Mesothelial cell of epicardium (in vitro differentiated cells): ENCODE results near the gene FRK. TPM values are rescaled to one million over a fixed set of nuclear protein-coding genes. Genes with fewer than 3 reads are reported as not detected.
A peak's percentile ranks its signal among the peaks of the same experiment; 100 is the strongest.

ENCODE experiments used
- DNase-seq, 2 experiments: peaks; one replicate each; pipeline ENCODE4 v3.0.0; 2021; ENCODE audit warnings: low spot score in 2 of 2; ENCODE audit not compliant: unreplicated experiment in 2 of 2
- H3K27ac Mint-ChIP-seq: 2 replicates; pipeline ENCODE4 v1.8.0; 2021; ENCODE audit warnings: mixed read lengths
- H3K27me3 Mint-ChIP-seq: 2 replicates; pipeline ENCODE4 v1.8.0; 2021; ENCODE audit warnings: low read depth, mixed read lengths
- H3K36me3 Mint-ChIP-seq: 2 replicates; pipeline ENCODE4 v1.8.0; 2021; ENCODE audit warnings: mixed read lengths
- H3K4me1 Mint-ChIP-seq: 2 replicates; pipeline ENCODE4 v1.8.0; 2021; ENCODE audit warnings: mixed read lengths
- H3K4me3 Mint-ChIP-seq: 2 replicates; pipeline ENCODE4 v1.8.0; 2021; ENCODE audit warnings: mild to moderate bottlenecking, moderate library complexity, mixed read lengths
- H3K9me3 Mint-ChIP-seq: 2 replicates; pipeline ENCODE4 v1.8.0; 2021; ENCODE audit warnings: mixed read lengths
- CTCF ChIP-seq: fragments of 200-600 bp; sonication (generic); IDR thresholded peaks from one replicate; pipeline ENCODE4 v1.5.0; 2021; ENCODE audit warnings: antibody characterized with exemption; ENCODE audit not compliant: unreplicated experiment
- total RNA-seq: library from RNA; stranded (reverse); gene quantifications from 3 replicates; pipeline ENCODE4 v1.2.1, GENCODE V29; 2021

Gene FRK
- total RNA-seq, 1 donor from 2014 or later, result 5.1 TPM

- H3K27ac Mint-ChIP-seq, result no peak overlapping the region
- H3K36me3 Mint-ChIP-seq, result no peaks in the 10 kb centered on the region
- H3K4me3 Mint-ChIP-seq, result no peak overlapping the region
- H3K27me3 Mint-ChIP-seq, result peaks cover 2% of the 10 kb centered on the region
- H3K9me3 Mint-ChIP-seq, result no peaks in the 10 kb centered on the region
- H3K4me1 Mint-ChIP-seq, result peaks cover 2% of the 10 kb centered on the region
- no peak for TF ChIP-seq CTCF
- no peak for DNase-seq
These were observed 158.8 kb downstream of the FRK start for GRCh38 chr6:115901896-115902295.

GRCh38 chr6:115899730-115900282 is 160.9 kb downstream of the FRK start:
- H3K9me3 Mint-ChIP-seq, result no peaks in the 10 kb centered on the region
- H3K4me3 Mint-ChIP-seq, result no peak overlapping the region
- peaks cover 15% of the 10 kb centered on the region for H3K4me1 Mint-ChIP-seq
- H3K36me3 Mint-ChIP-seq, result no peaks in the 10 kb centered on the region
- no peak for TF ChIP-seq CTCF
- H3K27me3 Mint-ChIP-seq, result peaks cover 2% of the 10 kb centered on the region
- DNase-seq, result no peak
- no peak overlapping the region for H3K27ac Mint-ChIP-seq

GRCh38 chr6:115898246-115898645 is 162.4 kb downstream of the FRK start:
- no peak overlapping the region for H3K4me3 Mint-ChIP-seq
- no peak for DNase-seq
- no peak for TF ChIP-seq CTCF
- H3K27ac Mint-ChIP-seq, result no peak overlapping the region
- H3K4me1 Mint-ChIP-seq, result peaks cover 15% of the 10 kb centered on the region
- no peaks in the 10 kb centered on the region for H3K9me3 Mint-ChIP-seq
- peaks cover 2% of the 10 kb centered on the region for H3K27me3 Mint-ChIP-seq
- H3K36me3 Mint-ChIP-seq, result no peaks in the 10 kb centered on the region

GRCh38 chr6:115896538-115897129 is 164.1 kb downstream of the FRK start:
- Mint-ChIP-seq H3K4me3 (no peak overlapping the region), H3K4me1 (peaks cover 15% of the 10 kb centered on the region), H3K27me3 (peaks cover 2% of the 10 kb centered on the region), H3K9me3 (no peaks in the 10 kb centered on the region), H3K27ac (no peak overlapping the region), H3K36me3 (no peaks in the 10 kb centered on the region)
- peak; percentile 71 for TF ChIP-seq CTCF
- DNase-seq, result no peak

GRCh38 chr6:115894426-115894992 is 166.2 kb downstream of the FRK start:
- no peak overlapping the region for H3K27ac Mint-ChIP-seq
- H3K27me3 Mint-ChIP-seq, result no peaks in the 10 kb centered on the region
- no peak overlapping the region for H3K4me3 Mint-ChIP-seq
- DNase-seq, result no peak
- peaks cover 6% of the 10 kb centered on the region for H3K9me3 Mint-ChIP-seq
- H3K36me3 Mint-ChIP-seq, result no peaks in the 10 kb centered on the region
- peaks cover 17% of the 10 kb centered on the region for H3K4me1 Mint-ChIP-seq
- TF ChIP-seq CTCF, result no peak
